GM12864 (cell line): ENCODE data around the gene ZFHX3.

Experiments
- DNase-seq: peaks from one replicate; pipeline ENCODE4 v3.0.0-alpha.2; 2011; ENCODE audit warnings: low read depth
- H3K4me3 ChIP-seq: 2 replicates; pipeline ENCODE4 v1.5.1; 2011; ENCODE audit warnings: mild to moderate bottlenecking, low read depth, low read length, control low read depth
- TF ChIP-seq, protein P1 (sequence below): IDR thresholded peaks from 2 replicates; pipeline ENCODE4 v1.5.1; 2011; ENCODE audit warnings: low read depth, mild to moderate bottlenecking, moderate library complexity, low read length, control low read depth, inconsistent platforms; ENCODE audit errors: missing control alignments

Gene ZFHX3

DNA sequence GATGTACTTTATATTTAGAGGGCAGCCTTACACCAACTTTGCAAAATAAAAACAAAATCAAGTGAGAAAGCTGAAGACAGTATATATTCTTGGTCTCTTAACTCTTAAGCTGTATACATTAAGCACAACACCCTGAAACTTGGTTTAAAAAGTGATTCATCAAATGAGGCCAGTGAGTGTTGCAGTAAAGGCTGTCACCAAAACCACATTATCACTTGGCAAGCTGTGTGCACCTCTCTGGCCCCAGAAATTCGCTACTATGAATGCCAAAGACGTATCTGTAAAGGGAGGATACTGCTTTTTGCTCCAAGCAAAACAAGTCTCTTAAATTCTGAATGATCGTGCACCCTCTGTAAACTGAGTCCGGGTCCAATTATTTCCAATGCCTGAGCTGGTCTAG lies 163.9 kb downstream of the ZFHX3 start:
- no peak for DNase-seq
- TF ChIP-seq, protein P1, sequence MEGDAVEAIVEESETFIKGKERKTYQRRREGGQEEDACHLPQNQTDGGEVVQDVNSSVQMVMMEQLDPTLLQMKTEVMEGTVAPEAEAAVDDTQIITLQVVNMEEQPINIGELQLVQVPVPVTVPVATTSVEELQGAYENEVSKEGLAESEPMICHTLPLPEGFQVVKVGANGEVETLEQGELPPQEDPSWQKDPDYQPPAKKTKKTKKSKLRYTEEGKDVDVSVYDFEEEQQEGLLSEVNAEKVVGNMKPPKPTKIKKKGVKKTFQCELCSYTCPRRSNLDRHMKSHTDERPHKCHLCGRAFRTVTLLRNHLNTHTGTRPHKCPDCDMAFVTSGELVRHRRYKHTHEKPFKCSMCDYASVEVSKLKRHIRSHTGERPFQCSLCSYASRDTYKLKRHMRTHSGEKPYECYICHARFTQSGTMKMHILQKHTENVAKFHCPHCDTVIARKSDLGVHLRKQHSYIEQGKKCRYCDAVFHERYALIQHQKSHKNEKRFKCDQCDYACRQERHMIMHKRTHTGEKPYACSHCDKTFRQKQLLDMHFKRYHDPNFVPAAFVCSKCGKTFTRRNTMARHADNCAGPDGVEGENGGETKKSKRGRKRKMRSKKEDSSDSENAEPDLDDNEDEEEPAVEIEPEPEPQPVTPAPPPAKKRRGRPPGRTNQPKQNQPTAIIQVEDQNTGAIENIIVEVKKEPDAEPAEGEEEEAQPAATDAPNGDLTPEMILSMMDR, result no peak
- H3K4me3 ChIP-seq, result no peak overlapping the region

GRCh38 chr16:72879846-72880245 lies 168.1 kb downstream of the ZFHX3 start:
- no peak for DNase-seq
- TF ChIP-seq, protein P1, result no peak
- no peak overlapping the region for H3K4me3 ChIP-seq

DNA sequence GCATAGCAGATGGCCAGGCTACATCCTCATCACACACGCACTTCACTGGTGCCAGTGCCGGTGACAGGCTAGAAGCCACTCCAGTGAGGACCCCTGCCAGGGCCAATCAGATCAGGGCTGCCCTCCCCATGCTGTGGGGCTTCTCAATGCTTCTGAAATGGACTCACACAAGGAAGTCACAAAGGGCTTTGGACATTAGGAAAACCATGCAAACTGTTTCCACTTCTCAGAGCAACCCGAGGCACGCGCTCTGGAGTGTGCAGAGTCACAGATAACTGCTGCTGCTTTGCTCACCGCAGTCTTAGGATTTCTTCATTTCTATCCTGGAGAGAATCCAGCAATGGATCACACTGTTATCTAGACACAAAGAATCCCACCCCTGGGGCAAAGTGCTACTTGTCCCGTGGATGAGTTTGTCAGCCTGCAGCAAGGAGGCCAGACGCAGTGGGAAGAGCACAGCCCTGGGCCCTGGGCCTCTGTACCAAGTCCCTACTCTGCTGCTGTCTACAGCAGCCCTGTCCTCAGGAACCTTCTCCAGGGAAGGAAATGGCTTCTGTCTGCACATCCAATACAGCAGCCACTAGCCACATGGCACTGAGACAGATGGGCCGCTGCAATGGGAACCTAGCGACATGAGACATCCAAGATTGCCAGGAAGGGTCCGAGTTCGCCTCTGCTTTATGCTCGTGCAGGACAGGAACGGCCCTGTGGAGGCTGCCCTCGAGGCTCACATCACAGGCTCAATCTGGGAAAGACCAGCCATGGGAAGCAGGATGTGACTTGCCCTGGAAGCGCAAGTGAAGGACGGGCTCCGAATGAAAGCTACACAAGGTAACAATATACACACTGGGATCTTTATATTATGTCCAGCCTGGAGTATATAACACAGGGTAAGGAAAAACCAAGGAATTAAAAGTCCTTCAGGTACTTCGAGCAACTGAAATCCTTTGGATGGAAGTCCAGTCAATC lies 169.3 kb downstream of the ZFHX3 start:
- TF ChIP-seq, protein P1, result no peak
- H3K4me3 ChIP-seq, result no peak overlapping the region
- DNase-seq, result no peak

DNA sequence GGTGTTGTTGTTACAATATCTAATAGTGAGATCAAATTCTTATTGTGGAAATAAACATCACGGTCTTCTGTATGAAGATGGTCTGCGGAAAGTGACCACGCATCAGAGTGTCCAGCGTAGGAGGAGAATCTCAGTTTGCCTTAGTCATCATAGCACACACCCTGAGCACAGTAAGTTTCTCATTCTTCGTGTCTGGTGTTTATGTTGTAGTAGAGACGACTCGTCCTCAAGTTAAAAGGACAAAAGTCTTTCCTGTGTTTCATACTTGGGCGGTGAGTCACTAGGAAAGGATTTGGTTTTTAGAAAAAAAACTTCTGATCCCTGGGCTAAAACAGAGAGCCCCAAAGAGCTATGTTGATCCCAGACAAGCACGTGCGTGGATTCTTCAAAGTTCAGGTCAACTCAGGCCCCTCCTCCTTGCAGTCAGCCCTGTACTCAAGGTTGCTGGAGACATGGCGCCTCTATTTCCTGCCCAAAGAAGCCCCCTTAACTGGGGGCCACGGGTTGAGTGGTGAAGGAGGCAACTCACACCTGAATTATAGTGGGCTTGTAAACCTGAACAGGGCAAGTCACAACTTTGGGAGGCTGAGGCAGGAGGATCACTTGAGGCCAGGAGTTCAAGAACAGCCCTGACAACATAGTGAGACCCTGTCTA lies 170.4 kb downstream of the ZFHX3 start:
- H3K4me3 ChIP-seq, result no peak overlapping the region
- DNase-seq, result no peak
- TF ChIP-seq, protein P1, result no peak

DNA sequence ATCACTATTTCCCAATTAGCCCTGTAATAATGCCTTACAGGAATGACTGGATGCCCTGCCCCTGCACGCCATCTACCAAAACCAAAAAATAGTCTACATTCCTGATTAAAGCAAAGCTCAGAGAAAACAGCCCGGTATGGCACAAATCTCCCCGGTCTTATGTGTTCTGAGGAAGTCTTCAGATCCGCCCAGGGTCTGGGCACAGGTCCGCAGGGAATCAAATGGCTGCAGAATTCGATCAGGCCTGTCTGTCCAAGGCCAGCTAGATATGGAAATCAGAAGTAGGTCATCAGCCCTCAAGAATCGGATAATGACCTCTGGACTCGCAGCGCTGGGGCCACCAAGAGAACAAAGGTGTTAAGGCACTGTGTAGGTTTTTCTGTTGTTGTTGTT lies 171.0 kb downstream of the ZFHX3 start:
- no peak overlapping the region for H3K4me3 ChIP-seq
- no peak for DNase-seq
- TF ChIP-seq, protein P1, result no peak

GRCh38 chr16:72876221-72876620 lies 171.7 kb downstream of the ZFHX3 start:
- peak; percentile 4 for DNase-seq
- TF ChIP-seq, protein P1, result no peak
- no peak overlapping the region for H3K4me3 ChIP-seq
